ENCODE data around the gene EIF3K.
A peak's percentile ranks its signal among the peaks of the same experiment; 100 is the strongest.
"Not testable (repeated sequence)": the region's sequence is repeated elsewhere in the genome, so short reads cannot be mapped to it uniquely, and the experiment has no call there.

Gene EIF3K

DNA sequence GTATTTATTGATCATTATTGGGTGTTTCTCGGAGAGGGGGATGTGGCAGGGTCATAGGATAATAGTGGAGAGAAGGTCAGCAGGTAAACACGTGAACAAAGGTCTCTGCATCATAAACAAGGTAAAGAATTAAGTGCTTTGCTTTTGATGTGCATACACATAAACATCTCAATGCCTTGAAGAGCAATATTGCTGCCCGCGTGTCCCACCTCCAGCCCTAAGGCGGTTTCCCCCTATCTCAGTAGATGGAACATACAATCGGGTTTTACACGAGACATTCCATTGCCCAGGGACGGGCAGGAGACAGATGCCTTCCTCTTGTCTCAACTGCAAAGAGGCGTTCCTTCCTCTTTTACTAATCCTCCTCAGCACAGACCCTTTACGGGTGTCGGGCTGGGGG lies 12.3 kb downstream of the EIF3K start:
- not testable (repeated sequence) for H3K4me1 ChIP-seq (ENCODE audit: insufficient read depth, low read length); H3K9me3 ChIP-seq (ENCODE audit: low read length); H3K4me3 ChIP-seq (ENCODE audit: low read length); H2AFZ ChIP-seq (ENCODE audit: low read depth, low read length); H3K27me3 ChIP-seq (ENCODE audit: insufficient read depth, low read length)
- peaks cover 57% of the 10 kb centered on the region for H3K36me3 ChIP-seq (ENCODE audit: insufficient read depth, low read length)

- not testable (repeated sequence) for H3K27me3 ChIP-seq (ENCODE audit: insufficient read depth, low read length); H3K4me1 ChIP-seq (ENCODE audit: insufficient read depth, low read length); H3K9me3 ChIP-seq (ENCODE audit: low read length); H2AFZ ChIP-seq (ENCODE audit: low read depth, low read length); H3K4me3 ChIP-seq (ENCODE audit: low read length)
- peaks cover 59% of the 10 kb centered on the region for H3K36me3 ChIP-seq (ENCODE audit: insufficient read depth, low read length)
These were observed 13.0 kb downstream of the EIF3K start for GRCh38 chr19:38631811-38632475.

GRCh38 chr19:38632476-38633213 lies 13.7 kb downstream of the EIF3K start:
- H3K9me3 ChIP-seq (ENCODE audit: low read length): no peaks in the 10 kb centered on the region
- H2AFZ ChIP-seq (ENCODE audit: low read depth, low read length): no peak overlapping the region
- H3K4me1 ChIP-seq (ENCODE audit: insufficient read depth, low read length): no peaks in the 10 kb centered on the region
- H3K36me3 ChIP-seq (ENCODE audit: insufficient read depth, low read length): peaks cover 55% of the 10 kb centered on the region
- H3K4me3 ChIP-seq (ENCODE audit: low read length): no peak overlapping the region
- H3K27me3 ChIP-seq (ENCODE audit: insufficient read depth, low read length): no peaks in the 10 kb centered on the region

DNA sequence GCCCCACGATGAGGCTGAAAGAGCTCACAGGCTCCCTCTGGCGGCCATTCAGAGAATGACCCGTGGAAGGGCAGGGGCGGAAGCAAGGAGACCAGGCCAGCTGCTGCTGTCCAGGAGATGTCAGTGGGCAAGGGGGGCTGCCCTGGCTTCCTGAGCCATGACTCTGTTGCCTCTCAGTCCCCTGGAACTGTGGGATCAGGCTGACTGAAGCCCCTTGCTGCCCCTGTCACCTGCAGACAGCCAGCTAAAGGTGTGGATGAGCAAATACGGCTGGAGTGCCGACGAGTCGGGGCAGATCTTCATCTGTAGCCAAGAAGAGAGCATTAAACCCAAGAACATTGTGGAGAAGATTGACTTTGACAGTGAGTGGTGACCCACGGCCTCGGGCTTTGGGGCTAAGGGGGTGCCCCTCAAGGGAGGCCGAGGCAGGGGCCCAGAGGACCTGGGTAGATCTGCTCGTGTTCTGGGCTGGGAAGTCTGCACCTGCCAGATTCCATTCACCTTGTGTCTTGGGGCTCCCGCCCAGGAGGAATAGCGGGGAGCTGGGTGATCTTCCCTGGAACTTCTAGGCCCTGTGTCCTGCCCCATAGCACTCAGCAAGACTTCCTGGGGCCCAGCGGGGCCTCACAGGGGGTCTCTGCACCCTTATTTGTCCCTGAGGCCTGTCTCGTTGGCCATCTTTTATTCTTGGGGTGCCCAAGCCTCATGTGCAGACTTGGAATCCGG lies 15.9 kb downstream of the EIF3K start:
- H3K27me3 ChIP-seq (ENCODE audit: insufficient read depth, low read length): no peaks in the 10 kb centered on the region
- H3K36me3 ChIP-seq (ENCODE audit: insufficient read depth, low read length): peaks cover 37% of the 10 kb centered on the region
- no peaks in the 10 kb centered on the region for H3K4me1 ChIP-seq (ENCODE audit: insufficient read depth, low read length)
- no peak overlapping the region for H2AFZ ChIP-seq (ENCODE audit: low read depth, low read length)
- no peaks in the 10 kb centered on the region for H3K9me3 ChIP-seq (ENCODE audit: low read length)
- no peak overlapping the region for H3K4me3 ChIP-seq (ENCODE audit: low read length)

DNA sequence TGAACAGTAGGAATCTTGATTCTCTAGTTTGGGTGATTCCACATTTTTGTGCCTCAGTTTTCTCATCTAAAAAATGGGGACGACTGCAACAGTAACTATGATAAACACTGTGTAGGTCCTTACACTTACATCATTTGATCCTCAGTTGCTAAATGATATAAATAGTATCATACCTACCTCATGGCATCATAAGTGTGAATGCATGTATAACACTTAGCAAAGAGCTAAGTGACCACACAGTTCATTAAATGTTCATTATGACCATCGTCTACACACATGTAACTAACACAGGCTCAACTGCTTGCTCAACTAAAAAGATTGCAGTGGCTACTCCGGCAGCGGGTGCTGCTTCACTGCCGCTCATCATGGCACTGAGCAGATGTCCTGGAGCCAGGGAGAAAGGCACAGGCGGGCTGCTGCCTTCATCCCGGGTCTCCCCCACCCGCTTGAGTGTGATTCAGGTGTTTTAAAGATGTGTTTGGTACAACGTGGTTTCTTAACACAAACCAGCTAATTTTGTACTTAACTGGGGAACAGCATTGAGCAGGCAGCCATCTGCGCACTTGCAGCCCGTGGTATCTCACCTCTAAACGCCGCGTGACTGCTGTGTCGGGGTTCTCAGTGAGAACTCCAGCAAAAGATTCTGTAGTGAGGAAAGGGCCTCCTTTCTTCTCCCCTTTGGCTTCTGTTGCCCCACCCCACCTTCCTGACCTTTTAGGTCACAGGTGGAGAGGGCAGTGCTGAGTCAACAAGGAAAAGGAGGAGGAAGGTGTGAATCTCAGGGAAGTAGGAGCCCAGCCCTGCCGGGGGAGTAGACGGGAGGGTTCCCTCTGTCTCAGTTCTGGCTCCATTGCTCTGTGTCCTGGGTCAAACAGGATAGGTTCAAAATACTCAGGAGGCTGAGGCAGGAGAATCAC lies 16.8 kb downstream of the EIF3K start:
- Histone ChIP-seq H3K9me3 (ENCODE audit: low read length) (no peaks in the 10 kb centered on the region), H3K4me3 (ENCODE audit: low read length) (no peak overlapping the region), H2AFZ (ENCODE audit: low read depth, low read length) (no peak overlapping the region), H3K36me3 (ENCODE audit: insufficient read depth, low read length) (peaks cover 31% of the 10 kb centered on the region), H3K4me1 (ENCODE audit: insufficient read depth, low read length) (no peaks in the 10 kb centered on the region), H3K27me3 (ENCODE audit: insufficient read depth, low read length) (no peaks in the 10 kb centered on the region)

DNA sequence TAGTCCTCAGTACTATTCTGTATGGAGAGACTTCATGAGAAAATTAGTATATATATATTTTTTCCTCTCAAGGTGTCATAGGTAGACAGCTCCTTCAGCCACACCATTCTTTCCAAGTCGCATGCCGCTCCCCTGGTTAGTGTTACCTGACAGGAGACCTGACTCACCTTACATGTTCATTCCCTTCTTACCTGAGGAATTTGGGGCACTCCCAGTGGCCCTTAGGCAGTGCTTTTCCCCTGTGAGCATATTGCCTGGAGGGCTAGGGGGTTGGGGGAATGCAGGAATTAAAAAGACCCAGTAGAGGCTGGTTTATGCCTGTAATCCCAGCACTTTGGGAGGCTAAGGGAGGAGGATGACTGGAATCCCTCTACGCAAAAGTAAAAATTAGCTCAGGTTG lies 19.5 kb downstream of the EIF3K start:
- H3K36me3 ChIP-seq (ENCODE audit: insufficient read depth, low read length): peaks cover 21% of the 10 kb centered on the region
- H2AFZ ChIP-seq (ENCODE audit: low read depth, low read length): no peak overlapping the region
- no peaks in the 10 kb centered on the region for H3K4me1 ChIP-seq (ENCODE audit: insufficient read depth, low read length)
- no peaks in the 10 kb centered on the region for H3K9me3 ChIP-seq (ENCODE audit: low read length)
- H3K27me3 ChIP-seq (ENCODE audit: insufficient read depth, low read length): no peaks in the 10 kb centered on the region
- H3K4me3 ChIP-seq (ENCODE audit: low read length): no peak overlapping the region

- H2AFZ ChIP-seq (ENCODE audit: low read depth, low read length): no peak overlapping the region
- peaks cover 21% of the 10 kb centered on the region for H3K36me3 ChIP-seq (ENCODE audit: insufficient read depth, low read length)
These were observed 20.7 kb downstream of the EIF3K start for GRCh38 chr19:38639679-38640078.

DNA sequence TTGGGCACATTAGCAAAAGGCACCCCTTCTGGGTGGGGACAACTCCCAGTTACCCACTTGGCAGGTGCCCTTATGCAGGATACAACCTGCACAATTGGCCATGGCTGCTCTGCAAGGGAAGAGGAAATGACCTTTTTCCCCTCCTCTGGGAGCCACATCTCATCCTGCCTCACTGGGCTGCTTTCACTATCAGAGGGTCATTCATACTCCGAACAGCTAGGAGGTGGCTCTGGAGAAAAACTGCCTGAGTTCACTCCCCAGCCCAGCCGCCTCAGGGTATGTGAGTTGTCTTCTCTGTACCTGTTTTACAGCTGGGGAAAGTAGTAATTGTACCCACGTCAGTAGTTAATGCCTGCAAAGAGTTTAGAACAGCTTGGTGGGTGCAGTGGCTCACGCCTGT lies 21.4 kb downstream of the EIF3K start:
- no peaks in the 10 kb centered on the region for H3K27me3 ChIP-seq (ENCODE audit: insufficient read depth, low read length)
- H3K4me1 ChIP-seq (ENCODE audit: insufficient read depth, low read length): no peaks in the 10 kb centered on the region
- no peak overlapping the region for H3K4me3 ChIP-seq (ENCODE audit: low read length)
- H3K9me3 ChIP-seq (ENCODE audit: low read length): no peaks in the 10 kb centered on the region
- peaks cover 15% of the 10 kb centered on the region for H3K36me3 ChIP-seq (ENCODE audit: insufficient read depth, low read length)
- H2AFZ ChIP-seq (ENCODE audit: low read depth, low read length): no peak overlapping the region

More at GRCh38 chr19:38639679-38640078, 20.7 kb downstream of the EIF3K start:
- Histone ChIP-seq H3K27me3 (ENCODE audit: insufficient read depth, low read length) (no peaks in the 10 kb centered on the region), H3K9me3 (ENCODE audit: low read length) (no peaks in the 10 kb centered on the region), H3K4me3 (ENCODE audit: low read length) (no peak overlapping the region), H3K4me1 (ENCODE audit: insufficient read depth, low read length) (no peaks in the 10 kb centered on the region)

- Histone ChIP-seq H3K36me3 (ENCODE audit: insufficient read depth, low read length) (no peaks in the 10 kb centered on the region), H3K4me1 (ENCODE audit: insufficient read depth, low read length) (no peaks in the 10 kb centered on the region), H3K9me3 (ENCODE audit: low read length) (no peaks in the 10 kb centered on the region), H2AFZ (ENCODE audit: low read depth, low read length) (no peak overlapping the region), H3K4me3 (ENCODE audit: low read length) (no peak overlapping the region), H3K27me3 (ENCODE audit: insufficient read depth, low read length) (no peaks in the 10 kb centered on the region)
These were observed 23.2 kb downstream of the EIF3K start for GRCh38 chr19:38642176-38642575.

- Histone ChIP-seq H3K4me1 (ENCODE audit: insufficient read depth, low read length) (peaks cover 11% of the 10 kb centered on the region), H3K36me3 (ENCODE audit: insufficient read depth, low read length) (no peaks in the 10 kb centered on the region), H2AFZ (ENCODE audit: low read depth, low read length) (no peak overlapping the region), H3K4me3 (ENCODE audit: low read length) (no peak overlapping the region), H3K27me3 (ENCODE audit: insufficient read depth, low read length) (no peaks in the 10 kb centered on the region), H3K9me3 (ENCODE audit: low read length) (no peaks in the 10 kb centered on the region)
These were observed 25.7 kb downstream of the EIF3K start for GRCh38 chr19:38644719-38645118.

GRCh38 chr19:38647368-38647965 lies 28.5 kb downstream of the EIF3K start, which contains the start of gene ACTN4:
Gene ACTN4, plus strand, starts transcription at chr19:38647649. Its CDS starts 97 bp downstream, at chr19:38647746.
- Histone ChIP-seq H3K36me3 (ENCODE audit: insufficient read depth, low read length) (no peaks in the 10 kb centered on the region), H3K4me1 (ENCODE audit: insufficient read depth, low read length) (peaks cover 17% of the 10 kb centered on the region), H3K4me3 (ENCODE audit: low read length) (peak within 1 kb of the TSS; percentile 99), H3K9me3 (ENCODE audit: low read length) (no peaks in the 10 kb centered on the region), H2AFZ (ENCODE audit: low read depth, low read length) (peak within 1 kb of the TSS; percentile 52), H3K27me3 (ENCODE audit: insufficient read depth, low read length) (no peaks in the 10 kb centered on the region)

GRCh38 chr19:38647966-38648768 lies 29.2 kb downstream of the EIF3K start:
- H2AFZ ChIP-seq (ENCODE audit: low read depth, low read length): peak overlapping the region; percentile 35
- H3K27me3 ChIP-seq (ENCODE audit: insufficient read depth, low read length): no peaks in the 10 kb centered on the region
- peaks cover 17% of the 10 kb centered on the region for H3K4me1 ChIP-seq (ENCODE audit: insufficient read depth, low read length)
- H3K9me3 ChIP-seq (ENCODE audit: low read length): no peaks in the 10 kb centered on the region
- peak overlapping the region; percentile 99 for H3K4me3 ChIP-seq (ENCODE audit: low read length)
- no peaks in the 10 kb centered on the region for H3K36me3 ChIP-seq (ENCODE audit: insufficient read depth, low read length)

All from neuron (in vitro differentiated cells).